Activated T-cell treated with anti-CD3 and anti-CD28 coated beads, Interleukin-2, amount 50 U/mL, for 72 hours (primary cell): Measurements from ENCODE around the gene DNAJC11. TPM values are rescaled to one million over a fixed set of nuclear protein-coding genes. Genes with fewer than 3 reads are reported as not detected.

ENCODE experiments used
- total RNA-seq, 2 donors: library from RNA; stranded (reverse); gene quantifications; one replicate each; pipeline ENCODE4 v1.2.3, GENCODE V29; 2022

The DNAJC11 gene
- total RNA-seq, 2 donors from 2014 or later = 39.7 to 56.0 TPM

Other genes with a start within 250 kb of the DNAJC11 start
- 100 to 1,000 TPM in 1 of 2 donors, 10 to 100 TPM in 1; 89.2 to 101 TPM for gene TNFRSF25, start 235.6 kb downstream of the DNAJC11 start, total RNA-seq
- 1 to 10 TPM; 2.6 to 3.2 TPM for gene PLEKHG5, start 210.1 kb downstream of the DNAJC11 start, total RNA-seq
- 10 to 100 TPM; 35.8 to 42.3 TPM for gene NOL9, start 147.3 kb downstream of the DNAJC11 start, total RNA-seq
- not detected for gene TAS1R1, start 146.5 kb downstream of the DNAJC11 start, total RNA-seq
- gene ZBTB48, start 121.8 kb downstream of the DNAJC11 start, total RNA-seq = 10 to 100 TPM; 39.2 to 50.6 TPM
- 10 to 100 TPM; 24.2 to 26.1 TPM for gene KLHL21, start 98.9 kb downstream of the DNAJC11 start, total RNA-seq
- gene PHF13, start 88.1 kb downstream of the DNAJC11 start, total RNA-seq = 10 to 100 TPM; 16.5 to 19.3 TPM
- 10 to 100 TPM; 27.0 to 30.5 TPM for gene THAP3, start 76.9 kb downstream of the DNAJC11 start, total RNA-seq
- gene CAMTA1, start 83.6 kb upstream of the DNAJC11 start, total RNA-seq = 10 to 100 TPM; 47.8 to 63.3 TPM